ENCODE results near the gene SMIM27.

Gene SMIM27

GRCh38 chr9:32570262-32570661, 18.1 kb downstream of the SMIM27 start:
- no peak overlapping the region for H3K9ac ChIP-seq (ENCODE audit: insufficient read length)
- no peaks in the 10 kb centered on the region for H3K9me3 ChIP-seq (ENCODE audit: low read depth, low read length)
- H3K4me3 ChIP-seq = no peak overlapping the region
- DNase-seq (ENCODE audit: low read depth, low spot score) = no peak
- peaks cover 35% of the 10 kb centered on the region for H3K36me3 ChIP-seq (ENCODE audit: insufficient read depth, low read length)
- no peak for TF ChIP-seq FOXP2 (optimal IDR thresholded peaks at IDR 0.05; ENCODE audit: control extremely low read depth, extremely low read length, insufficient read depth)
- no peak for TF ChIP-seq POLR2AphosphoS5 (IDR thresholded peaks at IDR 0.05; ENCODE audit: borderline replicate concordance, low read depth, low read length)
- no peak for TF ChIP-seq EZH2 (IDR thresholded peaks at IDR 0.05)
- H3K27ac ChIP-seq = no peak overlapping the region

GRCh38 chr9:32571969-32572899, 20.1 kb downstream of the SMIM27 start:
- peak overlapping the region; percentile 75 for H3K27ac ChIP-seq

GRCh38 chr9:32572900-32573523, 20.9 kb downstream of the SMIM27 start, which contains the start of gene NDUFB6:
Gene NDUFB6, minus strand, starts transcription at chr9:32573159. Its CDS starts 99 bp downstream, at chr9:32573060.
- TF ChIP-seq POLR2AphosphoS5 (IDR thresholded peaks at IDR 0.05; ENCODE audit: borderline replicate concordance, low read depth, low read length) (peak; percentile 91), FOXP2 (optimal IDR thresholded peaks at IDR 0.05; ENCODE audit: control extremely low read depth, extremely low read length, insufficient read depth) (no peak)
- H3K9ac ChIP-seq (ENCODE audit: insufficient read length) = peak within 1 kb of the TSS; percentile 90
- H3K4me3 ChIP-seq = peak within 1 kb of the TSS; percentile 94
- H3K36me3 ChIP-seq (ENCODE audit: insufficient read depth, low read length) = peaks cover 17% of the 10 kb centered on the region
- H3K27ac ChIP-seq = peak within 1 kb of the TSS; percentile 75
- H3K9me3 ChIP-seq (ENCODE audit: low read depth, low read length) = no peaks in the 10 kb centered on the region
- peak; percentile 70 for DNase-seq (ENCODE audit: low read depth, low spot score)

More at GRCh38 chr9:32571969-32572899, 20.1 kb downstream of the SMIM27 start:
- TF ChIP-seq FOXP2 (optimal IDR thresholded peaks at IDR 0.05; ENCODE audit: control extremely low read depth, extremely low read length, insufficient read depth) (no peak), EZH2 (IDR thresholded peaks at IDR 0.05) (no peak), POLR2AphosphoS5 (IDR thresholded peaks at IDR 0.05; ENCODE audit: borderline replicate concordance, low read depth, low read length) (no peak)
- peak; percentile 50 for DNase-seq (ENCODE audit: low read depth, low spot score)
- H3K36me3 ChIP-seq (ENCODE audit: insufficient read depth, low read length) = peaks cover 20% of the 10 kb centered on the region
- peak overlapping the region; percentile 90 for H3K9ac ChIP-seq (ENCODE audit: insufficient read length)
- H3K9me3 ChIP-seq (ENCODE audit: low read depth, low read length) = no peaks in the 10 kb centered on the region
- peak overlapping the region; percentile 94 for H3K4me3 ChIP-seq

GRCh38 chr9:32573821-32574220, 21.7 kb downstream of the SMIM27 start:
- H3K9ac ChIP-seq (ENCODE audit: insufficient read length) = peak overlapping the region; percentile 90
- H3K27ac ChIP-seq = no peak overlapping the region
- no peak for DNase-seq (ENCODE audit: low read depth, low spot score)
- H3K9me3 ChIP-seq (ENCODE audit: low read depth, low read length) = no peaks in the 10 kb centered on the region
- H3K36me3 ChIP-seq (ENCODE audit: insufficient read depth, low read length) = peaks cover 13% of the 10 kb centered on the region; the same call in 1 of the 2 replicates
- peak overlapping the region; percentile 94 for H3K4me3 ChIP-seq
- TF ChIP-seq FOXP2 (optimal IDR thresholded peaks at IDR 0.05; ENCODE audit: control extremely low read depth, extremely low read length, insufficient read depth) = no peak
- TF ChIP-seq EZH2 (IDR thresholded peaks at IDR 0.05) = no peak
- no peak for TF ChIP-seq POLR2AphosphoS5 (IDR thresholded peaks at IDR 0.05; ENCODE audit: borderline replicate concordance, low read depth, low read length)

- H3K4me3 ChIP-seq = no peak overlapping the region
- TF ChIP-seq FOXP2 (optimal IDR thresholded peaks at IDR 0.05; ENCODE audit: control extremely low read depth, extremely low read length, insufficient read depth) (no peak), POLR2AphosphoS5 (IDR thresholded peaks at IDR 0.05; ENCODE audit: borderline replicate concordance, low read depth, low read length) (no peak)
- no peak overlapping the region for H3K9ac ChIP-seq (ENCODE audit: insufficient read length)
- no peak overlapping the region for H3K27ac ChIP-seq
- H3K36me3 ChIP-seq (ENCODE audit: insufficient read depth, low read length) = peaks cover 11% of the 10 kb centered on the region; the same call in 1 of the 2 replicates
- no peak for DNase-seq (ENCODE audit: low read depth, low spot score)
- no peaks in the 10 kb centered on the region for H3K9me3 ChIP-seq (ENCODE audit: low read depth, low read length)
These were observed 22.7 kb downstream of the SMIM27 start for GRCh38 chr9:32574858-32575257.

- Histone ChIP-seq H3K9ac (ENCODE audit: insufficient read length) (no peak overlapping the region), H3K36me3 (ENCODE audit: insufficient read depth, low read length) (no peaks in the 10 kb centered on the region), H3K27ac (no peak overlapping the region), H3K9me3 (ENCODE audit: low read depth, low read length) (no peaks in the 10 kb centered on the region), H3K4me3 (no peak overlapping the region)
- no peak for TF ChIP-seq FOXP2 (optimal IDR thresholded peaks at IDR 0.05; ENCODE audit: control extremely low read depth, extremely low read length, insufficient read depth)
- no peak for TF ChIP-seq POLR2AphosphoS5 (IDR thresholded peaks at IDR 0.05; ENCODE audit: borderline replicate concordance, low read depth, low read length)
- TF ChIP-seq EZH2 (IDR thresholded peaks at IDR 0.05) = no peak
- no peak for DNase-seq (ENCODE audit: low read depth, low spot score)
These were observed 25.2 kb downstream of the SMIM27 start for GRCh38 chr9:32577316-32577715.

- H3K27ac ChIP-seq = no peak overlapping the region
- no peak for DNase-seq (ENCODE audit: low read depth, low spot score)
These were observed 26.8 kb downstream of the SMIM27 start for GRCh38 chr9:32578976-32579375.

GRCh38 chr9:32579706-32580331, 27.7 kb downstream of the SMIM27 start:
- Histone ChIP-seq H3K27ac (no peak overlapping the region), H3K4me3 (no peak overlapping the region), H3K9me3 (ENCODE audit: low read depth, low read length) (no peaks in the 10 kb centered on the region), H3K36me3 (ENCODE audit: insufficient read depth, low read length) (no peaks in the 10 kb centered on the region), H3K9ac (ENCODE audit: insufficient read length) (no peak overlapping the region)
- no peak for TF ChIP-seq POLR2AphosphoS5 (IDR thresholded peaks at IDR 0.05; ENCODE audit: borderline replicate concordance, low read depth, low read length)
- no peak for TF ChIP-seq EZH2 (IDR thresholded peaks at IDR 0.05)
- TF ChIP-seq FOXP2 (optimal IDR thresholded peaks at IDR 0.05; ENCODE audit: control extremely low read depth, extremely low read length, insufficient read depth) = no peak
- peak; percentile 57 for DNase-seq (ENCODE audit: low read depth, low spot score)

More at GRCh38 chr9:32578976-32579375, 26.8 kb downstream of the SMIM27 start:
- H3K9me3 ChIP-seq (ENCODE audit: low read depth, low read length) = no peaks in the 10 kb centered on the region
- no peak overlapping the region for H3K4me3 ChIP-seq
- TF ChIP-seq FOXP2 (optimal IDR thresholded peaks at IDR 0.05; ENCODE audit: control extremely low read depth, extremely low read length, insufficient read depth) (no peak), POLR2AphosphoS5 (IDR thresholded peaks at IDR 0.05; ENCODE audit: borderline replicate concordance, low read depth, low read length) (no peak), EZH2 (IDR thresholded peaks at IDR 0.05) (no peak)
- H3K36me3 ChIP-seq (ENCODE audit: insufficient read depth, low read length) = no peaks in the 10 kb centered on the region
- H3K9ac ChIP-seq (ENCODE audit: insufficient read length) = no peak overlapping the region

Measured in SK-N-MC (cell line).